GM19238 (cell line): ENCODE results near the gene TAF1C.
"Not testable (repeated sequence)": the region's sequence is repeated elsewhere in the genome, so short reads cannot be mapped to it uniquely, and the experiment has no call there.

ENCODE experiments used
- DNase-seq: peaks from one replicate; pipeline ENCODE4 v3.0.0; 2011; ENCODE audit warnings: low spot score; ENCODE audit not compliant: insufficient read length

Gene TAF1C

GRCh38 chr16:84186685-84187437 lies at the start of gene TAF1C:
TAF1C (minus strand) TSS chr16:84187057; CDS start chr16:84184988, 2,069 bp downstream.
- DNase-seq, result peak; percentile 99

GRCh38 chr16:84234321-84235241 lies 47.7 kb upstream of the TAF1C start:
- DNase-seq, result no peak

- DNase-seq, result no peak
Measured at GRCh38 chr16:84233748-84234147, 46.9 kb upstream of the TAF1C start.

- no peak for DNase-seq
Measured at GRCh38 chr16:84232969-84233368, 46.1 kb upstream of the TAF1C start.

GRCh38 chr16:84232060-84232459 lies 45.2 kb upstream of the TAF1C start:
- no peak for DNase-seq

GRCh38 chr16:84229471-84229870 lies 42.6 kb upstream of the TAF1C start:
- no peak for DNase-seq

GRCh38 chr16:84228256-84228838 lies 41.5 kb upstream of the TAF1C start:
- no peak for DNase-seq

GRCh38 chr16:84227548-84227947 lies 40.7 kb upstream of the TAF1C start:
- no peak for DNase-seq

GRCh38 chr16:84226026-84226425 lies 39.2 kb upstream of the TAF1C start:
- DNase-seq, result no peak

GRCh38 chr16:84225571-84225970 lies 38.7 kb upstream of the TAF1C start:
- DNase-seq, result no peak

GRCh38 chr16:84225126-84225525 lies 38.3 kb upstream of the TAF1C start:
- DNase-seq, result no peak

- DNase-seq, result no peak
Measured at GRCh38 chr16:84224554-84224953, 37.7 kb upstream of the TAF1C start.

- DNase-seq, result no peak
Measured at GRCh38 chr16:84223456-84223855, 36.6 kb upstream of the TAF1C start.

GRCh38 chr16:84220851-84221250 lies 34.0 kb upstream of the TAF1C start:
- DNase-seq, result no peak

GRCh38 chr16:84218956-84219355 lies 32.1 kb upstream of the TAF1C start:
- DNase-seq, result no peak

- no peak for DNase-seq
Measured at GRCh38 chr16:84218176-84218823, 31.4 kb upstream of the TAF1C start.

- not testable (repeated sequence) for DNase-seq
Measured at GRCh38 chr16:84216144-84216543, 29.3 kb upstream of the TAF1C start.

GRCh38 chr16:84215531-84215930 lies 28.7 kb upstream of the TAF1C start:
- DNase-seq, result no peak

- no peak for DNase-seq
Measured at GRCh38 chr16:84214451-84215066, 27.7 kb upstream of the TAF1C start.

GRCh38 chr16:84212631-84213030 lies 25.8 kb upstream of the TAF1C start:
- no peak for DNase-seq

- no peak for DNase-seq
Measured at GRCh38 chr16:84212154-84212553, 25.3 kb upstream of the TAF1C start.
